Upper lobe of left lung (tissue), 6 donors: Measurements from ENCODE around the gene MNDA. TPM values are rescaled to one million over a fixed set of nuclear protein-coding genes. Genes with fewer than 3 reads are reported as not detected.
A peak's percentile ranks its signal among the peaks of the same experiment; 100 is the strongest.

Experiments used
- ATAC-seq, 2 donors: fragments of 200-7000 bp; cut with Tn5 transposase; one replicate each; pipeline ENCODE4 v1.9.1; 2022; ENCODE audit warnings: mild to moderate bottlenecking in 2 of 2, moderate library complexity in 2 of 2; ENCODE audit not compliant: low FRiP score in 2 of 2
- DNase-seq, 2 donors: peaks; one replicate each; pipeline ENCODE4 v3.0.0-alpha.2; 2019 to 2020
- H3K27ac ChIP-seq, 4 donors: fragments of 200-600 bp; sonication (generic); one replicate each; pipeline ENCODE4 v1.5.1; 2016 to 2019
- H3K27me3 ChIP-seq, 4 donors: fragments of 200-600 bp; sonication (generic); one replicate each; pipeline ENCODE4 v1.5.1; 2017 to 2019
- H3K36me3 ChIP-seq, 4 donors: fragments of 200-600 bp; sonication (generic); one replicate each; pipeline ENCODE4 v1.5.1; 2016 to 2019
- H3K4me1 ChIP-seq, 4 donors: fragments of 200-600 bp; sonication (generic); one replicate each; pipeline ENCODE4 v1.5.1; 2018 to 2019
- H3K4me3 ChIP-seq, 4 donors: fragments of 200-600 bp; sonication (generic); one replicate each; pipeline ENCODE4 v1.5.1; 2017 to 2019; ENCODE audit warnings: mild to moderate bottlenecking in 2 of 4, moderate library complexity in 1 of 4
- H3K9me3 ChIP-seq, 4 donors: fragments of 200-600 bp; sonication (generic); one replicate each; pipeline ENCODE4 v1.5.1; 2018 to 2019
- CTCF ChIP-seq, 6 experiments: fragments of 450-650 bp in 4 of 6; fragments of 200-600 bp in 2 of 6; sonication (generic) in 2 of 6; IDR thresholded peaks; one replicate each; pipeline ENCODE4 v1.5.1; 2016 to 2019; ENCODE audit warnings: antibody characterized with exemption in 6 of 6
- EP300 ChIP-seq, 4 donors: sonication (generic); formaldehyde crosslinking; IDR thresholded peaks; one replicate each; pipeline ENCODE4 v1.5.1; 2017; ENCODE audit warnings: antibody characterized with exemption in 4 of 4, control low read depth in 2 of 4
- POLR2A ChIP-seq, 4 donors: fragments of 450-650 bp; IDR thresholded peaks; one replicate each; pipeline ENCODE4 v1.5.1; 2016 to 2017; ENCODE audit warnings: antibody characterized with exemption in 4 of 4, mild to moderate bottlenecking in 2 of 4
- POLR2AphosphoS5 ChIP-seq, 2 donors: sonication (generic); formaldehyde crosslinking; IDR thresholded peaks; one replicate each; pipeline ENCODE4 v1.5.1; 2017; ENCODE audit warnings: antibody characterized with exemption in 2 of 2
- WGBS, 2 donors: methylation state at CpG; one replicate each; pipeline ENCODE4 v1.1.5; 2017 to 2018; 5-methylcytosine and 5-hydroxymethylcytosine counted together
- total RNA-seq, 6 donors: library from RNA; depleted of rRNA in 4 of 6; stranded (reverse); fragments of >200 nt in 4 of 6; gene quantifications; one replicate each; pipeline versions ENCODE4 v1.1.0 to v1.2.1, GENCODE V29; 2016 to 2021
- donor health status: DM: no; HTN: no; CAD: no; lungs with moderate emphysema.
- donor health status: DM: no; HTN: yes; CAD: no; lungs with severe emphysema.

MNDA gene
- total RNA-seq, 6 donors from 2014 or later, result 16.2 to 83.3 (median 28.7) TPM

- Histone ChIP-seq H3K4me1 (no peaks in the 10 kb centered on the region), H3K27ac (peak overlapping the region; percentile 13 to 64 (median 54)), H3K4me3 (no peak overlapping the region), H3K36me3 (no peaks in the 10 kb centered on the region), H3K27me3 (no peaks in the 10 kb centered on the region), H3K9me3 (no peaks in the 10 kb centered on the region)
- 79 to 90% methylated on average over 2 of the region's 2 CpGs for WGBS, 2 donors
- DNase-seq (no peak), ATAC-seq (no peak)
- no peak for TF ChIP-seq POLR2A (IDR thresholded peaks at IDR 0.05)
- no peak for TF ChIP-seq POLR2AphosphoS5 (IDR thresholded peaks at IDR 0.05)
- no peak for TF ChIP-seq EP300 (IDR thresholded peaks at IDR 0.05)
- TF ChIP-seq CTCF (IDR thresholded peaks at IDR 0.05), result no peak
These were observed 30.6 kb upstream of the MNDA start for GRCh38 chr1:158800526-158800925.

DNA sequence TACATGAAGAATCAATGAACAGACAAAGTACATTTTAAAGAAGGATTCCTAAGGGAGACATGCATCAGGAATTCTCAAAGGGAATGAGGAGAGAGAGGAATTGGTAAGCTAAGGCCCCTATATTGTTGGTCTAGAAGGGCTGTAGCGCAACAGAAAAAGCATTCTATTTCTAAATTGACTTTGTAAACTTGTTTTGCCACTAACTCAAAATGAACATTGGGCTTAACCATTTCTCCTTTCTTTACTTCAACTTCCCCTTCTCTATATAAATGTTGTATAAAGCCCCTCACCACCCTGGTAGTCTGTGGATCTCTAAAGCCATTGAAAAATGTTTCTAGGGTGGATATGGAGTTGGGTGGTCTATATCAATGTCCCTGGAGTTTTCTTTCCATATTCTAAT lies 29.8 kb upstream of the MNDA start:
- H3K9me3 ChIP-seq, result no peaks in the 10 kb centered on the region
- no peaks in the 10 kb centered on the region for H3K27me3 ChIP-seq
- TF ChIP-seq POLR2A (IDR thresholded peaks at IDR 0.05), result no peak
- TF ChIP-seq POLR2AphosphoS5 (IDR thresholded peaks at IDR 0.05), result no peak
- TF ChIP-seq CTCF (IDR thresholded peaks at IDR 0.05), result no peak
- TF ChIP-seq EP300 (IDR thresholded peaks at IDR 0.05), result no peak
- no peaks in the 10 kb centered on the region for H3K4me1 ChIP-seq
- 83 to 88% methylated on average over 1 of the region's 1 CpG for WGBS, 2 donors
- H3K36me3 ChIP-seq, result no peaks in the 10 kb centered on the region
- DNase-seq (no peak), ATAC-seq (no peak)
- H3K27ac ChIP-seq, result peak overlapping the region; percentile 6 to 64 (median 54)
- H3K4me3 ChIP-seq, result no peak overlapping the region

- Histone ChIP-seq H3K36me3 (no peaks in the 10 kb centered on the region), H3K4me1 (peaks cover 0 to 1% (median 0%) of the 10 kb centered on the region in 4 donors), H3K9me3 (no peaks in the 10 kb centered on the region), H3K4me3 (no peak overlapping the region), H3K27ac (no peak overlapping the region), H3K27me3 (no peaks in the 10 kb centered on the region)
- TF ChIP-seq EP300 (IDR thresholded peaks at IDR 0.05) (no peak), CTCF (IDR thresholded peaks at IDR 0.05) (no peak), POLR2AphosphoS5 (IDR thresholded peaks at IDR 0.05) (no peak), POLR2A (IDR thresholded peaks at IDR 0.05) (no peak)
- ATAC-seq (no peak), DNase-seq (no peak)
- WGBS, 2 donors, result 75 to 83% methylated on average over 1 of the region's 1 CpG
These were observed 27.5 kb upstream of the MNDA start for GRCh38 chr1:158803678-158804077.

- ATAC-seq, result no peak
- no peaks in the 10 kb centered on the region for H3K36me3 ChIP-seq
- peaks cover 0 to 5% (median under 1%) of the 10 kb centered on the region in 4 donors for H3K4me1 ChIP-seq
- no peak overlapping the region for H3K4me3 ChIP-seq
- no peak for DNase-seq
- H3K9me3 ChIP-seq, result no peaks in the 10 kb centered on the region
- TF ChIP-seq CTCF (IDR thresholded peaks at IDR 0.05) (no peak), EP300 (IDR thresholded peaks at IDR 0.05) (no peak)
- 81 to 83% methylated on average over 6 of the region's 6 CpGs for WGBS, 2 donors
- no peaks in the 10 kb centered on the region for H3K27me3 ChIP-seq
- H3K27ac ChIP-seq, result no peak overlapping the region
These were observed 24.1 kb upstream of the MNDA start for GRCh38 chr1:158806916-158807536.

DNA sequence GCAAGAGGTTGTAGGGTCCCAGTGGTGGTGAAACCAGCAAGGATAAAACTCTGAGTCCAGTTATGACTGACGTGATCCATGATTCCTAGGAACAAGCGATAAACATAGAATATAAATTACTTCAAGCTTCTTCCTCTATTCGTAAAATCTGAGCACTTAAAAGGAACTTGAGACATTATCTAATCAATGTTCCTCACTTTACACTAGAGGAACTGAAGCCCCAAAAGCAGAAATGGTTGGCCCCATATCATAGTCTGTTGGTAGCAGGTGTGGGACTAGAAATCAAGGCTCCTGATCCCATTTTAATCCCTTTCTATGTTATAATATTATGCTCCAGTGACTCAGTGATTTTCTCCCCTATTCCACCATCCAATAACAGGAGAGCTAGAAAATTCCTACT lies 21.9 kb upstream of the MNDA start:
- no peaks in the 10 kb centered on the region for H3K9me3 ChIP-seq
- H3K36me3 ChIP-seq, result no peaks in the 10 kb centered on the region
- ATAC-seq (peak in 1 of 2 donors; percentile 65), DNase-seq (no peak)
- H3K4me3 ChIP-seq, result no peak overlapping the region
- peaks cover 0 to 5% (median 2%) of the 10 kb centered on the region in 4 donors for H3K4me1 ChIP-seq
- no peaks in the 10 kb centered on the region for H3K27me3 ChIP-seq
- peak overlapping the region in 3 of 4 donors; percentile 61 to 79 (median 67) for H3K27ac ChIP-seq
- WGBS, 2 donors, result 57 to 69% methylated on average over 3 of the region's 3 CpGs
- TF ChIP-seq POLR2AphosphoS5 (IDR thresholded peaks at IDR 0.05) (no peak), EP300 (IDR thresholded peaks at IDR 0.05) (no peak), CTCF (IDR thresholded peaks at IDR 0.05) (no peak), POLR2A (IDR thresholded peaks at IDR 0.05) (no peak)
